RWPE1 (cell line): ENCODE results near the gene ELF5.

ENCODE experiments used
- CTCF ChIA-PET: fragments of 350-600 bp; sonication (Branson Sonifier 250); formaldehyde crosslinking; extraction: SDS; loops from one replicate; lab custom pipeline; 2021; lab: Yijun Ruan, JAX
- POLR2A ChIA-PET: fragments of 400-600 bp; formaldehyde crosslinking; extraction: SDS; loops from one replicate; lab custom pipeline; 2020; ENCODE audit warnings: antibody characterized with exemption; ENCODE audit not compliant: low non-redundant PET; lab: Yijun Ruan, JAX
- DNase-seq: peaks from one replicate; pipeline ENCODE4 v3.0.0; 2012; ENCODE audit warnings: low spot score
- H3K27ac ChIP-seq: fragments of 450-650 bp; 2 replicates; pipeline ENCODE4 v1.5.1; 2017
- TF ChIP-seq, protein P1 (sequence below): fragments of 450-650 bp; conservative IDR thresholded peaks from 2 replicates; pipeline ENCODE4 v1.5.1; 2017; ENCODE audit warnings: low read depth, mild to moderate bottlenecking

ELF5 gene

DNA sequence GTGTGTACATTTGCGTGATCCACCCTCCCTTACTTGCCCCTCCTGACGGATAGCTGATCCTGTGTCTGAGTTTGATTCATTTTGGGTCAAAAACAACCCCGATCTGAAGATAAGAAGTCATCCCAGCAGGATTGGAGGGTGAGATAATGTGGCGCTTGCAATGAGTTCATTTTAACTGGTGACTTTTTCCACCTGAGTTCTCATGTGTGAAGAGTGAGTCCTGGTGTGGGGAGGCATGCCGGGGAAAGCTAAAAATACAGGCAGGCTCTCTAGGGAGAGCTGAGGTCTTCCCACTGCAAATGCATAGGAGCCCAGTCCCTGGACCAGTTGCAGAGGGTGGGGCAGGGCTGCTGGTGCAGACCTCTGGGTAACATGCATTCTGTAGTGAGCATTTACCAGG lies 35.7 kb upstream of the ELF5 start:
- CTCF ChIA-PET = no interaction called here
- DNase-seq = no peak
- POLR2A ChIA-PET = no interaction called here
- TF ChIP-seq, protein P1, sequence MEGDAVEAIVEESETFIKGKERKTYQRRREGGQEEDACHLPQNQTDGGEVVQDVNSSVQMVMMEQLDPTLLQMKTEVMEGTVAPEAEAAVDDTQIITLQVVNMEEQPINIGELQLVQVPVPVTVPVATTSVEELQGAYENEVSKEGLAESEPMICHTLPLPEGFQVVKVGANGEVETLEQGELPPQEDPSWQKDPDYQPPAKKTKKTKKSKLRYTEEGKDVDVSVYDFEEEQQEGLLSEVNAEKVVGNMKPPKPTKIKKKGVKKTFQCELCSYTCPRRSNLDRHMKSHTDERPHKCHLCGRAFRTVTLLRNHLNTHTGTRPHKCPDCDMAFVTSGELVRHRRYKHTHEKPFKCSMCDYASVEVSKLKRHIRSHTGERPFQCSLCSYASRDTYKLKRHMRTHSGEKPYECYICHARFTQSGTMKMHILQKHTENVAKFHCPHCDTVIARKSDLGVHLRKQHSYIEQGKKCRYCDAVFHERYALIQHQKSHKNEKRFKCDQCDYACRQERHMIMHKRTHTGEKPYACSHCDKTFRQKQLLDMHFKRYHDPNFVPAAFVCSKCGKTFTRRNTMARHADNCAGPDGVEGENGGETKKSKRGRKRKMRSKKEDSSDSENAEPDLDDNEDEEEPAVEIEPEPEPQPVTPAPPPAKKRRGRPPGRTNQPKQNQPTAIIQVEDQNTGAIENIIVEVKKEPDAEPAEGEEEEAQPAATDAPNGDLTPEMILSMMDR = no peak
- H3K27ac ChIP-seq = no peak overlapping the region

DNA sequence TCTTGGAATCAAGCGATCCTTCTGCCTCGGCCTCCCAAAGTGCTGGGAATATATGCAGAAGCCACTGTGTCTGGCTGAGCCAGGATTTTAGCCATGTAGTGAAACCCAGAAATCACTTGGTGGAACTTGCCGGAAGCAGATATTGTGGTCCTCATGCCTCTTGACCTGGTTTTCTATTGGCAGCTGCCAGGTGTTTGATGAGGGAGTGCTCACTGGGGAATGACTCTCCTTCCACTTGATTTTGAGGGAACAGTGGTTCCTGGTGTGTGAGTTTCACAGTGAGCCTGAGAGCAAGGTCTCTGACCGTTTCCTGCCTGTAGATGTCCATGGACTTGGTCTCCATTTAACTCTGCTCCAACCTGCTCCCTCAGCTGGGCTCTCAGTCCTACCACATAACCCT lies 34.7 kb upstream of the ELF5 start:
- DNase-seq = no peak
- CTCF ChIA-PET = no interaction called here
- POLR2A ChIA-PET = no interaction called here
- TF ChIP-seq, protein P1 = no peak
- H3K27ac ChIP-seq = no peak overlapping the region

- TF ChIP-seq, protein P1 = no peak
- H3K27ac ChIP-seq = no peak overlapping the region
- CTCF ChIA-PET = interaction anchor here (0.5 to 0.7 kb wide), 3 partner anchors 34 to 130 kb away, joined by 3 to 4 read pairs (median 3); no protein-coding TSS in a partner anchor
- POLR2A ChIA-PET = no interaction called here
- no peak for DNase-seq
These were observed 33.1 kb upstream of the ELF5 start for GRCh38 chr11:34546511-34547209.

- TF ChIP-seq, protein P1 = no peak
- CTCF ChIA-PET = no interaction called here
- POLR2A ChIA-PET = no interaction called here
- no peak overlapping the region for H3K27ac ChIP-seq
- no peak for DNase-seq
These were observed 28.5 kb upstream of the ELF5 start for GRCh38 chr11:34542089-34542488.

- H3K27ac ChIP-seq = no peak overlapping the region
- no peak for DNase-seq
- ChIA-PET CTCF (no interaction called here), POLR2A (interaction anchor here (0.6 kb wide), 1 partner anchor 66 kb away, joined by 4 read pairs; no protein-coding TSS in a partner anchor)
- TF ChIP-seq, protein P1 = no peak
These were observed 27.3 kb upstream of the ELF5 start for GRCh38 chr11:34540870-34541269.

DNA sequence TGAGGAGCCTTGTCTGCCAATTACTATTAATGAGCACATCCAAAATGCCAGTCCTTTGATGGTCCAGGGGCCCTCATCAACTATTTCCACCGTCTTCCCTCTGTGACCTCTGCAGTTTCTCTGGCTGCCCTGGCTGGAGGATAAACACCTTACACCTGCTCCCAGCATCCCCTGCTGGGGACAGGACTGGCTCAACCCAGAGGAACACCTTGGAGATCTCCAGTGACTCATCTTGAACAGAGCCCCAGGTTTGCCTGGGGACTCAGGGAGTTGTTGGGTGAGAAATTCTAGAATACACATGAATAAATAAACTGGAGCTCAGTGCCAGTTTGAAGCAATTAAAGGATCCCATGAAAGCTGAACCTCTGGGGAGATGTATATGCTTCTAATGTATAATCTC lies 24.0 kb upstream of the ELF5 start:
- CTCF ChIA-PET = no interaction called here

More for the DNA sequence above, 24.0 kb upstream of the ELF5 start:
- DNase-seq = peak; percentile 14
- TF ChIP-seq, protein P1 = no peak
- H3K27ac ChIP-seq = no peak overlapping the region
- POLR2A ChIA-PET = no interaction called here
